ENCODE results near the gene MRM3. TPM values are rescaled to one million over a fixed set of nuclear protein-coding genes. Genes with fewer than 3 reads are reported as not detected.
"Not testable (repeated sequence)": the region's sequence is repeated elsewhere in the genome, so short reads cannot be mapped to it uniquely, and the experiment has no call there.

Gene MRM3
- total RNA-seq = 21.0 TPM
- long read RNA-seq, transcript MRM3-201 (4 exons, 1,809 nt) = major isoform, 50 of 55 reads
- long read RNA-seq, partial matches to known transcripts = 1 of 55 reads
- long read RNA-seq, other reads (novel, unspliced or antisense) = 2 of 55 reads

GRCh38 chr17:781805-782731 lies at the start of gene MRM3, which contains the start of gene GLOD4:
Gene MRM3, plus strand, starts transcription at chr17:782353. Its CDS starts 26 bp downstream, at chr17:782379.
Gene GLOD4, minus strand, starts transcription at chr17:782280. Its CDS starts 25 bp downstream, at chr17:782255.
- DNase-seq = peak; percentile 98
- ATAC-seq (ENCODE audit: poor library complexity) = peak; percentile 99
- intact Hi-C loops (cut with DNase I) = no loop called here

- intact Hi-C loops (cut with DNase I) = no loop called here
- peak; percentile 50 for DNase-seq
- ATAC-seq (ENCODE audit: poor library complexity) = peak; percentile 61
Measured at GRCh38 chr17:732902-733720, 49.0 kb upstream of the MRM3 start.

- no peak for DNase-seq
- ATAC-seq (ENCODE audit: poor library complexity) = no peak
- intact Hi-C loops (cut with DNase I) = no loop called here
Measured at GRCh38 chr17:733743-734142, 48.4 kb upstream of the MRM3 start.

- intact Hi-C loops (cut with DNase I) = no loop called here
- no peak for DNase-seq
- ATAC-seq (ENCODE audit: poor library complexity) = no peak
Measured at GRCh38 chr17:737561-738113, 44.5 kb upstream of the MRM3 start.

- ATAC-seq (ENCODE audit: poor library complexity) (no peak), DNase-seq (no peak)
- intact Hi-C loops (cut with DNase I) = no loop called here
Measured at GRCh38 chr17:740240-741017, 41.7 kb upstream of the MRM3 start.

- ATAC-seq (ENCODE audit: poor library complexity) (no peak), DNase-seq (no peak)
- intact Hi-C loops (cut with DNase I) = no loop called here
Measured at GRCh38 chr17:742147-742793, 39.9 kb upstream of the MRM3 start.

DNA sequence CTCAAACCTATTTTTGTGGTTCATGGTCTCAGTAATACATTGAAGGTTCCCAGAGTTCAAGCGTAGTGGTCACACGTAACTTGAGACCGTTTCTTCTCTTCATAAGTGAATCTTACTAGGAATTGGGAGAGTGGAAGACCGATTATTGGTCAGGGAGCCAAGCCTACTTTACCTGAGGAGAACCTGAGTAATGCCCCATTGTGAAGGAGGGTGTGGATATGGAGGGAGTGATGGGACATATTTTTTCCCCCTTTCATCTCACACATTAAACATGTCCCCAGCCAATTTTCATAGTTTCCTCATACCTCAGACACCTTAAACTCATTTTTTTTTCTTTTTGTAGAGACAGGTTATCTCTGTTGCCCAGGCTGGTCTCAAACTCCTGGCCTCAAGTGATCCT lies 39.0 kb upstream of the MRM3 start:
- DNase-seq (no peak), ATAC-seq (ENCODE audit: poor library complexity) (no peak)
- intact Hi-C loops (cut with DNase I) = no loop called here

DNA sequence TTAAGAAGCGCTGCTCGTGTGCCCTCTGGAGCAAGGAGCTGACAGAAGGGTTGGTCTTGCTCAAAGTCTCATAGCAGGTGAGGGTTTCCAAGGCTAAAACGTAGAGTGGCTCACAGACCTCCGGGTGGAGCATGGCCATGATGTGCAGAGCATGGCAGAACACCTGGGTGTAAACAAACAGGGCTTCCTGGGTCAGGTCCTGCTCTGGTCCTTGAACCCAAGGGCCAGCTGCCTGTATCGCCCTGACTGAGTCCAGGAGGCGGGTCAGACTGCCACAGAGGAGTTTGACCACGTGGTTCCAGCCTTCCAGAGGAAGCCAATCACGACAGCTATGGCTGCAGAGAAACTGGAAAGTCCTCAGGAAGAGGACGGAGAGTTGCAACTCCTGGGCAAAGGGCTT lies 37.2 kb upstream of the MRM3 start:
- no peak for DNase-seq
- ATAC-seq (ENCODE audit: poor library complexity) = no peak
- intact Hi-C loops (cut with DNase I) = no loop called here

GRCh38 chr17:745406-745805 lies 36.7 kb upstream of the MRM3 start:
- DNase-seq (no peak), ATAC-seq (ENCODE audit: poor library complexity) (no peak)
- intact Hi-C loops (cut with DNase I) = no loop called here

DNA sequence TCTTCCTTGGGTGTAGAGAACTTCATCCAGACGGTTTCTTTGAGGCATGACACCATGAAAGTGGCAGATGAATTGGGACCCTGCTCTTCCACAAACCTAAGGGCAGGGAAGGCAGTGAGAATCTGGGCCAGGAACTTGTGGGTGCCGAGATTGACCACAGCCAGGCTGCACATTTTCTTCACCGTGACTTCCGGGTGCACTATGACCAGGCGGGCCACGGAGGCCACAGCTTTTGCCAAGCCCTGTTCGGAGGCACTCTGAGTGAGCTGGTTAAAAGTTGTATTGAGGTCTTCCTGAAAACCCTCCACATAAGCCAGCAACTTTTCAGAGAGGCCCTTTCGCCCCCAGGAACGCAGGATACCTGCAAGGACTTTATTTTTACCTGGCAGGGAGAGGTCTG lies 36.0 kb upstream of the MRM3 start:
- intact Hi-C loops (cut with DNase I) = no loop called here
- ATAC-seq (ENCODE audit: poor library complexity) = no peak
- DNase-seq = no peak

DNA sequence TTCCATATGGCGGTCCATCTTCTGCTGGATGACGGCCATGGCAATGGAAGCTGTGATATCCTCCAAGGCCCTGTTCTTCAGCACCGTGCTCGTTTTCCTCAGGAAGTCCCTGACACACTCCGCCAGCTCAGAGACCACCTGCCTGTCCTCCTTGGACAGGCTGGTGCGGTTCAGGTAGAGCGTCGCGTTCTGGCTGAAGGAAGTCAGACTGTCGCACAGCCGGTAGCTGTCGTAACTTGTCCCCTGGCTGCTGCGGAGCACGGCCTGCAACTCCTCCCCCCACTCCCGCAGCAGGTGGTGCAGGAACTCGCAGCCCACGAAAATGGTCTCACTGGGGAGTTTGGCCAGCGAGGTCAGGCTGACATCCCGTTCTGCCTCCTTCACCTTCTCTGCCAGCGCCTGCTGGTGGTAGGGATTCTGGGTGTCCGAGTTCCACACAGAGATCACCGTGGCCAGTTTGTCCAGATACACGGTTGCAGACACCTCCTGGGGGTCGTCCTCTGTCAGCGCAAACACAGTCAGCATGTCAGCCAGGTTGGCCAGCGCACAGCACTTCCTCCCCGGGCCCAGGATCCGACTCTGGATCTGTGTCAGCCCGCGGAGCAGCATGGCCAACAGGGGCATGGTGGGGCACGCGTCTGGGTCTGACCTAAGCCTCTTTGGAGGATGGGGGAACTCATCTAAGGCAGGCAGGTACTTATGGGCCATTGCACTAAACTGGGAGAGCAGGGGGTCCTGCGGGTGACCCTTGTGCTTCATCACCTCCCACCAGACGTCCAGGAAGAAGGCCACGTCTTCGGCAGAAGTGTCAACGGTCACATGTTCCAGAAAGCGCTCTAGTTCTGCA lies 35.1 kb upstream of the MRM3 start:
- DNase-seq (no peak), ATAC-seq (ENCODE audit: poor library complexity) (no peak)
- intact Hi-C loops (cut with DNase I) = no loop called here

DNA sequence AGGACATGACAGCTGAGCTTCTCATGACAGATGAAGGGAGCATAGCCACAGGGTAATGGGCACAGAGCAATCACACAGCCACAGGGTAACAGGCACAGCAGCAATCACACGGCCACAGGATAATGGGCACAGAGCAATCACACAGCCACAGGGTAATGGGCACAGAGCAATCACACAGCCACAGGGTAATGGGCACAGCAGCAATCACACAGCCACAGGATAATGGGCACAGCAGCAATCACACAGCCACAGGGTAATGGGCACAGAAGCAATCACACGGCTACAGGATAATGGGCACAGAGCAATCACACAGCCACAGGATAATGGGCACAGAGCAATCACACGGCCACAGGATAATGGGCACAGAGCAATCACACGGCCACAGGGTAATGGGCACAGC lies 33.5 kb upstream of the MRM3 start:
- ATAC-seq (ENCODE audit: poor library complexity); DNase-seq; intact Hi-C loops (cut with DNase I): not testable (repeated sequence)

- intact Hi-C loops (cut with DNase I); DNase-seq; ATAC-seq (ENCODE audit: poor library complexity): not testable (repeated sequence)
Measured at GRCh38 chr17:749359-749758, 32.8 kb upstream of the MRM3 start.

GRCh38 chr17:750431-751037 lies 31.6 kb upstream of the MRM3 start:
- intact Hi-C loops (cut with DNase I) = no loop called here
- DNase-seq (no peak), ATAC-seq (ENCODE audit: poor library complexity) (no peak)

- intact Hi-C loops (cut with DNase I) = no loop called here
- ATAC-seq (ENCODE audit: poor library complexity) (peak; percentile 8), DNase-seq (peak; percentile 55)
Measured at GRCh38 chr17:751269-752001, 30.7 kb upstream of the MRM3 start.

DNA sequence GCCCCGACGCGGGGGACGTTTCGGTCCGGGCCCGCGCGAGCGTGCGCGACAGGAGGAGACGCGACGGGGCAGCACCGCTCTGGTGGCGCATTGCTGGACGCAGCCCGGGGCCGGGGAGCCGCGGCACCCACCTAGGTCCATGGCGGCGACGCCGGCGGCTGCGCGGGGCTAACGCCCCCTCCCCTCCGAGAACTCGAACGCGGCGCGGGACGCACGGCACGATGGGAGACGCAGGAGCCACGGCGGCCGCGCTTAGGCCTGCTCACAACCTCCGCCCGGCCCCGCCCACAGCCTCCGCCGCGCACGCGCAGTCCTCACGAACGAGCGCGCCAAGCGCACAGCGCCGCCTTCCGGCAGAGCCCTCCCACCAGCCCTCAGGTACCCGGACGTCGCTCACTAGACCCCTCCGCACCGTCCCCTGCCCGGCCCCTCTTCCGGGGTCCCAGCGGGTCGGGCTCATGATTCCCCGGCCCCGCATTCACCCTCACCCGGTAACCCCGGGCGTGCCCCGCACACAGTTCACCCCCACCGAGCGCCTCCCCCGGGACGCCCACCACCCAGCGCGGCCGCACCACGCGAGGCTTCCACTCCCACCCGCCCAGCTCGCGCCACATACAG lies 30.0 kb upstream of the MRM3 start, which contains the start of gene GEMIN4:
Gene GEMIN4 (minus strand): TSS at position 263 of the 618 bp plus-strand sequence. CDS start 122 bp downstream, at position 141.
- intact Hi-C loops (cut with DNase I) = no loop called here
- ATAC-seq (ENCODE audit: poor library complexity) (peak; percentile 94), DNase-seq (peak; percentile 96)
